Head of caudate nucleus (tissue), 42 donors: ENCODE results near the gene PPP2R5B.

ENCODE experiments used
- DNase-seq, 42 donors: peaks; one replicate each; pipeline versions ENCODE4 v3.0.0 to v3.0.0-alpha.2; 2020 to 2021; ENCODE audit warnings: mixed read lengths in 7 of 42
- intact Hi-C: fragments of 100-400 bp; cut with DNase I; formaldehyde crosslinking; loops from one replicate; pipeline ENCODE4 v1.15.0; 2022

The PPP2R5B gene

GRCh38 chr11:64887757-64888405, 36.6 kb upstream of the PPP2R5B start:
- DNase-seq = peak; percentile 52 to 94 (median 86)
- intact Hi-C loops = loop anchor here (2.0 kb wide), 1 partner anchor 41 kb away; no protein-coding TSS in a partner anchor

GRCh38 chr11:64888406-64888728, 36.1 kb upstream of the PPP2R5B start:
- intact Hi-C loops = loop anchor here (2.0 kb wide), 1 partner anchor 42 kb away; no protein-coding TSS in a partner anchor
- no peak for DNase-seq

GRCh38 chr11:64888729-64889511, 35.6 kb upstream of the PPP2R5B start:
- no peak for DNase-seq

GRCh38 chr11:64890522-64890939, 34.0 kb upstream of the PPP2R5B start:
- no peak for DNase-seq
- intact Hi-C loops = no loop called here

More at GRCh38 chr11:64888729-64889511, 35.6 kb upstream of the PPP2R5B start:
- intact Hi-C loops = loop anchor here (2.0 kb wide), 1 partner anchor 42 kb away; no protein-coding TSS in a partner anchor

GRCh38 chr11:64891215-64891848, 33.2 kb upstream of the PPP2R5B start:
- no peak for DNase-seq
- intact Hi-C loops = no loop called here

- intact Hi-C loops = no loop called here
- no peak for DNase-seq
These were observed 32.6 kb upstream of the PPP2R5B start for GRCh38 chr11:64891880-64892279.

GRCh38 chr11:64892411-64892831, 32.1 kb upstream of the PPP2R5B start:
- DNase-seq = no peak
- intact Hi-C loops = no loop called here

GRCh38 chr11:64892838-64893193, 31.7 kb upstream of the PPP2R5B start:
- intact Hi-C loops = no loop called here

GRCh38 chr11:64893194-64894069, 31.1 kb upstream of the PPP2R5B start:
- no peak for DNase-seq
- intact Hi-C loops = no loop called here

More at GRCh38 chr11:64892838-64893193, 31.7 kb upstream of the PPP2R5B start:
- no peak for DNase-seq

- peak; percentile 68 to 94 (median 84) for DNase-seq
- intact Hi-C loops = no loop called here
These were observed 30.2 kb upstream of the PPP2R5B start for GRCh38 chr11:64894070-64894811.

GRCh38 chr11:64894812-64895452, 29.6 kb upstream of the PPP2R5B start:
- no peak for DNase-seq

GRCh38 chr11:64896448-64897022, 28.0 kb upstream of the PPP2R5B start:
- DNase-seq = no peak
- intact Hi-C loops = no loop called here

More at GRCh38 chr11:64894812-64895452, 29.6 kb upstream of the PPP2R5B start:
- intact Hi-C loops = no loop called here

GRCh38 chr11:64897381-64898075, 27.0 kb upstream of the PPP2R5B start:
- intact Hi-C loops = no loop called here
- DNase-seq = no peak

GRCh38 chr11:64898076-64898445, 26.4 kb upstream of the PPP2R5B start:
- intact Hi-C loops = no loop called here
- DNase-seq = no peak

GRCh38 chr11:64898541-64898940, 25.9 kb upstream of the PPP2R5B start:
- no peak for DNase-seq
- intact Hi-C loops = no loop called here

GRCh38 chr11:64900263-64900678, 24.2 kb upstream of the PPP2R5B start:
- DNase-seq = peak in 1 of 42 donors; percentile 30

GRCh38 chr11:64900774-64901173, 23.7 kb upstream of the PPP2R5B start:
- DNase-seq = no peak
- intact Hi-C loops = no loop called here

More at GRCh38 chr11:64900263-64900678, 24.2 kb upstream of the PPP2R5B start:
- intact Hi-C loops = no loop called here
